ENCODE results near the gene CLDN1. TPM values are rescaled to one million over a fixed set of nuclear protein-coding genes. Genes with fewer than 3 reads are reported as not detected.

CLDN1 gene
- total and polyA plus RNA-seq, 2 of the 8 experiments (the other 6 are each of a cell fraction or from before 2014, with no cell fraction given) = 3.1 to 6.1 TPM

- TF ChIP-seq CHD7 (IDR thresholded peaks at IDR 0.05; ENCODE audit: insufficient replicate concordance, low read length) = no peak
- no peak for TF ChIP-seq RBBP5 (IDR thresholded peaks at IDR 0.05; ENCODE audit: borderline replicate concordance, low read depth, low read length)
- no peak for TF ChIP-seq TCF12 (IDR thresholded peaks at IDR 0.05; ENCODE audit: low read depth, low read length)
- TF ChIP-seq ZNF274 (IDR thresholded peaks at IDR 0.05; ENCODE audit: borderline replicate concordance, extremely low read depth, low read length) = no peak
- no peak for TF ChIP-seq RXRA (IDR thresholded peaks at IDR 0.05; ENCODE audit: insufficient read depth, low read depth, low read length)
- TF ChIP-seq RAD21 (IDR thresholded peaks at IDR 0.05 in 1 of 2, conservative IDR thresholded peaks at IDR 0.05 in 1 of 2; ENCODE audit: low read depth in 2 of 2, low read length in 2 of 2) = no peak
- no peak for TF ChIP-seq JUN (IDR thresholded peaks at IDR 0.05; ENCODE audit: low read depth, low read length)
- no peak for TF ChIP-seq SIRT6 (IDR thresholded peaks at IDR 0.05; ENCODE audit: low read length)
- TF ChIP-seq BRCA1 (IDR thresholded peaks at IDR 0.05; ENCODE audit: low read depth, low read length) = no peak
- TF ChIP-seq SP4 (IDR thresholded peaks at IDR 0.05; ENCODE audit: low read length) = no peak
- no peak for TF ChIP-seq SIN3A (conservative IDR thresholded peaks at IDR 0.05 in 1 of 2, IDR thresholded peaks at IDR 0.05 in 1 of 2; ENCODE audit: low read depth in 1 of 2, low read length in 2 of 2)
- no peak for TF ChIP-seq BACH1 (IDR thresholded peaks at IDR 0.05; ENCODE audit: low read length)
- TF ChIP-seq CHD1 (IDR thresholded peaks at IDR 0.05; ENCODE audit: low read depth, low read length) = no peak
Observed at GRCh38 chr3:190293621-190294020, 28.6 kb downstream of the CLDN1 start (continued).

Data from H1 (cell line).